Progenitor cell of endocrine pancreas (in vitro differentiated cells): ENCODE measurements around the gene TRIM7. TPM values are rescaled to one million over a fixed set of nuclear protein-coding genes. Genes with fewer than 3 reads are reported as not detected.

Source experiments
- DNase-seq: peaks from one replicate; pipeline ENCODE4 v3.0.0; 2021; ENCODE audit warnings: low spot score; ENCODE audit not compliant: unreplicated experiment
- H3K27ac Mint-ChIP-seq: 2 replicates; pipeline ENCODE4 v1.8.0; 2021; ENCODE audit warnings: mild to moderate bottlenecking, moderate library complexity, mixed read lengths
- H3K27me3 Mint-ChIP-seq: 2 replicates; pipeline ENCODE4 v1.8.0; 2021; ENCODE audit warnings: mixed read lengths
- H3K36me3 Mint-ChIP-seq: 2 replicates; pipeline ENCODE4 v1.8.0; 2022; ENCODE audit warnings: mixed read lengths; ENCODE audit not compliant: insufficient read depth
- H3K4me1 Mint-ChIP-seq: 2 replicates; pipeline ENCODE4 v1.8.0; 2021; ENCODE audit warnings: low read depth, mixed read lengths
- H3K4me3 Mint-ChIP-seq: 2 replicates; pipeline ENCODE4 v1.8.0; 2021; ENCODE audit warnings: low read depth, mild to moderate bottlenecking, moderate library complexity, mixed read lengths
- H3K9me3 Mint-ChIP-seq: 2 replicates; pipeline ENCODE4 v1.8.0; 2021; ENCODE audit warnings: low read depth, mixed read lengths
- CTCF ChIP-seq: fragments of 200-600 bp; sonication (generic); IDR thresholded peaks from one replicate; pipeline ENCODE4 v1.5.0; 2021; ENCODE audit warnings: antibody characterized with exemption, mild to moderate bottlenecking; ENCODE audit not compliant: unreplicated experiment
- total RNA-seq: library from RNA; stranded (reverse); gene quantifications from 2 replicates; pipeline ENCODE4 v1.2.1, GENCODE V29; 2021

The TRIM7 gene
- total RNA-seq, 1 donor from 2014 or later, result not detected

- Mint-ChIP-seq H3K4me1 (peaks cover 16% of the 10 kb centered on the region), H3K27ac (peak overlapping the region; percentile 100), H3K4me3 (peak overlapping the region; percentile 98), H3K36me3 (peaks cover 7% of the 10 kb centered on the region), H3K9me3 (no peaks in the 10 kb centered on the region), H3K27me3 (peaks cover 19% of the 10 kb centered on the region)
- DNase-seq, result no peak
- peak; percentile 27 for TF ChIP-seq CTCF
These were observed 17.6 kb upstream of the TRIM7 start for GRCh38 chr5:181222630-181223057.

DNA sequence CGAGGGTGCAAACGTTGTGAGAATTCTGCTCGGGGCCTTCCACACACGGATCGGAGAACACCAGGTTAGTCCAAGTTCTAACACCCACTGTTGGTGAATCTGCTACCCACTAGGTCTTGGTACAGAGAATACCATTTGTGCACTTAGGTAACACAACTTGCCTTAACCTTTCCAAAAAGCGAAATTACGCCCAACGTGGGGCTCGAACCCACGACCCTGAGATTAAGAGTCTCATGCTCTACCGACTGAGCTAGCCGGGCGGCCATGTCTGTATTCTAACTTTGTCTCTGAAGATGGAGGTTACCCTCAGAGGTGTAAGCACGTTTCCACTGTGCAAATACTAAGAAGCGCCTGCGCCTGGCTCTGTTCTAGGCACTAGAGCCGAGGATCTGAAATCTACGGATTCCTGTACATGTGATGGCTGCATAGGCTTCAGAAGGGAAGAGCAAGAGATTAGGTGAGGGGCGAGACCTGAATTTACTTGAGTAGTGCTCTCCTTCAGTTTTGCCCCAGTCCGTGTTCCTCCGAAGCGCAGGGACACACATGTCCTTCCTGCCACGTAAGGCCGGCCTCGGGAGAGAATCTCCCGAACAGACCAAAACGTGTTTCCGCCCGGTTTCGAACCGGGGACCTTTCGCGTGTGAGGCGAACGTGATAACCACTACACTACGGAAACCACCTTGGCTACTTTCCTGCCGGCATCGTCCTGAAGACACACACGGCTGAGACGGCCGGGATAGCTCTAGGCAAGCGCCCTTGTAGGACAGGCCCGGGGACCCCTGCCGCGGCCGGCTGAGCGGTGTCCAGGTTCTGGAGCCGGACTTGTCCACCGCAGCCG lies 17.0 kb upstream of the TRIM7 start:
- peak overlapping the region; percentile 100 for H3K27ac Mint-ChIP-seq
- no peak for TF ChIP-seq CTCF
- H3K4me3 Mint-ChIP-seq, result peak overlapping the region; percentile 98
- peaks cover 17% of the 10 kb centered on the region for H3K4me1 Mint-ChIP-seq
- H3K36me3 Mint-ChIP-seq, result peaks cover 7% of the 10 kb centered on the region
- no peaks in the 10 kb centered on the region for H3K9me3 Mint-ChIP-seq
- peak; percentile 94 for DNase-seq
- peaks cover 25% of the 10 kb centered on the region for H3K27me3 Mint-ChIP-seq

DNA sequence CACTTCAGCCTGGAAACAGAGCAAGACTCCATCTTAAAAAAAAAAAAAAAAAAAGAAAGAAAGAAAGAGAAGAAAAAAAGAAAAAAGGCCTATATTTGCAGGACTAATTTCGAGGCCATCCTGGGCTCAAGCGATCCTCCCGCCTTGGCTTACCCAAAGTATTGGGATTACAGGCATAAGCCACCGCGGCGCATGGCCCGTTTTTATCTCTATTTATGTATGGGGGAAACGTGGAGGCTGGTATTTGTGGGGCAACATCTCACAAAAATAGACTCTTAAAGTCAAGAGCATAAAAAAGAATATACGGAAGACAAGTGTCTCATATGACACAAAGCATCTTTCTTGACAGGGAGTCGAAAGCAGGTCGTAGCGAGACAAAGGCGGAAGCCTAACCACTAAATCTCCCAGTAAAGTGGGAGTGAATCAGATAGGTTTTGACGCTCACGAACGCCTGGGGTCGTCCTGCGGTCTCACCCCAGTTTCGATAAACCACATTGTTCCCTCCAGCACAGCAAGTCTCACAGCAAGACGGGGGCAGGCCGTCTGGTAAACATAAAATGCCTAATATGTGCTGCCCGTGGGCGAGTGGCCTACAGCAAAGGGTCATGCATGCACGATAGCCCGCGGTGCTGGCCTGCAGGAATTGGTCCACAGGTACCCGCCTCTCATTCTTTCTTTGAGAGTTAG lies 16.3 kb upstream of the TRIM7 start:
- H3K27ac Mint-ChIP-seq, result peak overlapping the region; percentile 100
- DNase-seq, result no peak
- peak overlapping the region; percentile 98 for H3K4me3 Mint-ChIP-seq
- H3K9me3 Mint-ChIP-seq, result no peaks in the 10 kb centered on the region
- peaks cover 18% of the 10 kb centered on the region for H3K4me1 Mint-ChIP-seq
- peaks cover 30% of the 10 kb centered on the region for H3K27me3 Mint-ChIP-seq
- no peak for TF ChIP-seq CTCF
- H3K36me3 Mint-ChIP-seq, result peaks cover 7% of the 10 kb centered on the region

DNA sequence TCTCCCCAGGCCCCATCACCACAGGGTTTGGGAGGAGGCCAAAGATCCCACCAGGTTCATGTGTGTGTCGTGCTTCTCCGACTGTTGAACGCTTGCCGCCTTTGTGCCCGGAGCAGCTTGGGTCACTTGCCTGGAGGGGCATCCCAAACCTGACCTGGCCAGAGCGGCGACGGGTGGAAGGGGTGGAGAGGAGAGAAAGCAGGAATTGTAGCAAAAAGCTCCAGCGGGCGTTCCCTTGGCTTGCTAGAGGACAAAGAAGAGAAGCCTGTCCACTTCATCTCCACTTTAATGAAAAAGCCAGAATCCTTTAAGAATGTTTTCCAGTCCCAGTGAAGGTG lies 15.2 kb upstream of the TRIM7 start:
- DNase-seq, result no peak
- Mint-ChIP-seq H3K4me3 (no peak overlapping the region), H3K36me3 (peaks cover 7% of the 10 kb centered on the region), H3K9me3 (no peaks in the 10 kb centered on the region), H3K27ac (peak overlapping the region; percentile 76), H3K27me3 (peaks cover 33% of the 10 kb centered on the region), H3K4me1 (peaks cover 19% of the 10 kb centered on the region)
- TF ChIP-seq CTCF, result no peak

- peaks cover 36% of the 10 kb centered on the region for H3K27me3 Mint-ChIP-seq
- H3K4me3 Mint-ChIP-seq, result no peak overlapping the region
- no peak for DNase-seq
- peaks cover 16% of the 10 kb centered on the region for H3K4me1 Mint-ChIP-seq
- H3K9me3 Mint-ChIP-seq, result no peaks in the 10 kb centered on the region
- peaks cover 7% of the 10 kb centered on the region for H3K36me3 Mint-ChIP-seq
- H3K27ac Mint-ChIP-seq, result peak overlapping the region; percentile 76
- TF ChIP-seq CTCF, result no peak
These were observed 14.5 kb upstream of the TRIM7 start for GRCh38 chr5:181219262-181220177.
